Measurements from ENCODE around the gene SPOP.

The SPOP gene

GRCh38 chr17:49664706-49665211 is 13.1 kb downstream of the SPOP start:
- Histone ChIP-seq H3K4me3 (ENCODE audit: low read depth, low read length) (no peak overlapping the region), H2AFZ (no peak overlapping the region), H3K4me1 (peaks cover 3% of the 10 kb centered on the region), H3K27me3 (ENCODE audit: control insufficient read depth, insufficient read depth, low read length) (no peaks in the 10 kb centered on the region), H3K79me2 (peaks cover 52% of the 10 kb centered on the region), H3K4me2 (ENCODE audit: low read length) (no peak overlapping the region), H3K36me3 (ENCODE audit: control insufficient read depth, insufficient read depth, low read length) (no peaks in the 10 kb centered on the region), H3K9ac (no peak overlapping the region), H3K27ac (no peak overlapping the region), H3K9me3 (ENCODE audit: control insufficient read depth, low read length) (no peaks in the 10 kb centered on the region)
- TF ChIP-seq, protein P1, sequence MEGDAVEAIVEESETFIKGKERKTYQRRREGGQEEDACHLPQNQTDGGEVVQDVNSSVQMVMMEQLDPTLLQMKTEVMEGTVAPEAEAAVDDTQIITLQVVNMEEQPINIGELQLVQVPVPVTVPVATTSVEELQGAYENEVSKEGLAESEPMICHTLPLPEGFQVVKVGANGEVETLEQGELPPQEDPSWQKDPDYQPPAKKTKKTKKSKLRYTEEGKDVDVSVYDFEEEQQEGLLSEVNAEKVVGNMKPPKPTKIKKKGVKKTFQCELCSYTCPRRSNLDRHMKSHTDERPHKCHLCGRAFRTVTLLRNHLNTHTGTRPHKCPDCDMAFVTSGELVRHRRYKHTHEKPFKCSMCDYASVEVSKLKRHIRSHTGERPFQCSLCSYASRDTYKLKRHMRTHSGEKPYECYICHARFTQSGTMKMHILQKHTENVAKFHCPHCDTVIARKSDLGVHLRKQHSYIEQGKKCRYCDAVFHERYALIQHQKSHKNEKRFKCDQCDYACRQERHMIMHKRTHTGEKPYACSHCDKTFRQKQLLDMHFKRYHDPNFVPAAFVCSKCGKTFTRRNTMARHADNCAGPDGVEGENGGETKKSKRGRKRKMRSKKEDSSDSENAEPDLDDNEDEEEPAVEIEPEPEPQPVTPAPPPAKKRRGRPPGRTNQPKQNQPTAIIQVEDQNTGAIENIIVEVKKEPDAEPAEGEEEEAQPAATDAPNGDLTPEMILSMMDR (IDR thresholded peaks at IDR 0.05), result no peak

DNA sequence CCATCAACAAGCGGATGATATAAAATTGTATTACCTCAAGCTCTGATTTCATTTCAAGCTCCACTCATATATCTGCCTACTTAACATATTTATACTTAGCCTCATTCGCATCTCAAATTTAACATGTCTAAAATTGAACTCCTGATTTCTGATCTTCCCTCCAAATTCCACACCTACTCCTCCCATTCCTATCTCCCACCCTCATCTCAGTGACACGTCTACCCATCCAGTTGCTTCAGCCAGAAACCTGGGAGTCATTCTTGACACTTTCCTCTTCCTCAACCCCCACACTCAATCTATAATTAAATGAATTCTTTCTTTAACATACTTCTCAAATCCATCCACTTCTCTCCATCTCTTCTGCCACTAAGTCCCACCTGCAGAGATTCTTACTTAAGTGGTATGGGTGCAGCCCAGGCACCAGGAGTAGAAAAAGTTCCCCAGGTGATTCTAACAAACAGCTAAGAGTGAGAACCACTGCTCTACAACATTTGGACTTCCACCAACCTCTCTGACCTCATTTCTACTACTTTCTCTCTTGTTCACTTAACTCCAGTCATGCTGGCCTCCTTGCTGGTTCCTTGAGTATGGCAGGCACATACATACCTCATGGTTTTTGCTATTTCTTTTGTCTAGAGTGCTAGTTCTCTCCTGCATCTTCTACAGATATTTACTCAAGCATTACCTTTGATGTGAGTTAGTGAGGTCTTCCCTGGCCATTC is 18.1 kb downstream of the SPOP start:
- Histone ChIP-seq H3K4me1 (peaks cover 3% of the 10 kb centered on the region), H3K79me2 (peaks cover 71% of the 10 kb centered on the region), H3K9ac (no peak overlapping the region), H3K9me3 (ENCODE audit: control insufficient read depth, low read length) (no peaks in the 10 kb centered on the region), H3K27ac (no peak overlapping the region), H2AFZ (no peak overlapping the region), H3K27me3 (ENCODE audit: control insufficient read depth, insufficient read depth, low read length) (no peaks in the 10 kb centered on the region), H3K4me3 (ENCODE audit: low read depth, low read length) (no peak overlapping the region), H3K36me3 (ENCODE audit: control insufficient read depth, insufficient read depth, low read length) (no peaks in the 10 kb centered on the region), H3K4me2 (ENCODE audit: low read length) (no peak overlapping the region)
- TF ChIP-seq, protein P1 (IDR thresholded peaks at IDR 0.05), result no peak

DNA sequence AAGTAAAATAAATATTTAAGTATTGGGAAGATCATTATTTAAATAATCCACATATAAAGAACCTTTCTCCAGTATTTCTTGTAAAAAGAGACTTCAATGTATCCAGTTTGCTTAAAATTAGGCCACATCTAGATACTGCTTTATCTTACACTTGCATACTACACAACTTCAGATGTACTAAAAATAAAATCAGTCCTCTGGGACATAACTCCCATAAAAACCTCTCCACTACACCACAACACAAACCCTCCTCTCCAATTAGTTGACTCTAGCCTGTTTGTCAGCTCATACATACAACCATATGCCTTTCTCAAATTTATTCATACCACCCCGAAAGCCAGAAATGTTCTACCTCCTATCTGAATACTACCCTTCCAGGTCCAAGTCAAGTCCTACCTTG is 21.6 kb downstream of the SPOP start:
- no peaks in the 10 kb centered on the region for H3K36me3 ChIP-seq (ENCODE audit: control insufficient read depth, insufficient read depth, low read length)
- TF ChIP-seq, protein P1 (IDR thresholded peaks at IDR 0.05), result no peak
- H3K4me3 ChIP-seq (ENCODE audit: low read depth, low read length), result no peak overlapping the region
- peaks cover 70% of the 10 kb centered on the region for H3K79me2 ChIP-seq
- H3K9ac ChIP-seq, result no peak overlapping the region
- no peak overlapping the region for H3K27ac ChIP-seq
- H3K4me2 ChIP-seq (ENCODE audit: low read length), result no peak overlapping the region
- no peak overlapping the region for H2AFZ ChIP-seq
- no peaks in the 10 kb centered on the region for H3K27me3 ChIP-seq (ENCODE audit: control insufficient read depth, insufficient read depth, low read length)
- peaks cover 7% of the 10 kb centered on the region for H3K4me1 ChIP-seq
- no peaks in the 10 kb centered on the region for H3K9me3 ChIP-seq (ENCODE audit: control insufficient read depth, low read length)

DNA sequence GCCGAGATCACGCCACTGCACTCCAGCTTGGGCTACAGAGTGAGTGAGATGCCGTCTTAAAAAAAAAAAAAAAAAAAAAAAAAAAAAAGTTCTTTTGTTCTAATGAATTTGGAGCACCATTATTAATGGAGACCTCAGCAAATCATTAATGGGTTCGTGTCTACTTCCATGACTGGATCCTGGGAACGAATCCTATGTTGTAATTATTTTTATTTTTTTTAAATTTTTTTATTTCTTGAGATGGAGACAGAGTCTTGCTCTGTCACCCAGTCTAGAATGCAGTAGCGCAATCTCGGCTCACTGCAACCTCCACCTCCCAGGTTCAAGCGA is 30.7 kb downstream of the SPOP start:
- no peak overlapping the region for H3K9ac ChIP-seq
- no peaks in the 10 kb centered on the region for H3K36me3 ChIP-seq (ENCODE audit: control insufficient read depth, insufficient read depth, low read length)
- no peak overlapping the region for H2AFZ ChIP-seq
- H3K79me2 ChIP-seq, result peaks cover 37% of the 10 kb centered on the region
- H3K27me3 ChIP-seq (ENCODE audit: control insufficient read depth, insufficient read depth, low read length), result no peaks in the 10 kb centered on the region
- peaks cover 1% of the 10 kb centered on the region for H3K4me1 ChIP-seq
- TF ChIP-seq, protein P1 (IDR thresholded peaks at IDR 0.05), result no peak
- no peak overlapping the region for H3K27ac ChIP-seq
- no peak overlapping the region for H3K4me3 ChIP-seq (ENCODE audit: low read depth, low read length)
- no peaks in the 10 kb centered on the region for H3K9me3 ChIP-seq (ENCODE audit: control insufficient read depth, low read length)
- no peak overlapping the region for H3K4me2 ChIP-seq (ENCODE audit: low read length)
